HG02973 (cell line): ENCODE results near the gene PTPRE.
A peak's percentile ranks its signal among the peaks of the same experiment; 100 is the strongest.

Source experiments
- ATAC-seq: cut with Tn5 transposase; IDR thresholded peaks from one replicate; pipeline ENCODE4 v1.9.1; 2021; ENCODE audit warnings: moderate library complexity; ENCODE audit not compliant: unreplicated experiment

PTPRE gene

GRCh38 chr10:128055061-128055868 lies 148.4 kb downstream of the PTPRE start:
- ATAC-seq = no peak

DNA sequence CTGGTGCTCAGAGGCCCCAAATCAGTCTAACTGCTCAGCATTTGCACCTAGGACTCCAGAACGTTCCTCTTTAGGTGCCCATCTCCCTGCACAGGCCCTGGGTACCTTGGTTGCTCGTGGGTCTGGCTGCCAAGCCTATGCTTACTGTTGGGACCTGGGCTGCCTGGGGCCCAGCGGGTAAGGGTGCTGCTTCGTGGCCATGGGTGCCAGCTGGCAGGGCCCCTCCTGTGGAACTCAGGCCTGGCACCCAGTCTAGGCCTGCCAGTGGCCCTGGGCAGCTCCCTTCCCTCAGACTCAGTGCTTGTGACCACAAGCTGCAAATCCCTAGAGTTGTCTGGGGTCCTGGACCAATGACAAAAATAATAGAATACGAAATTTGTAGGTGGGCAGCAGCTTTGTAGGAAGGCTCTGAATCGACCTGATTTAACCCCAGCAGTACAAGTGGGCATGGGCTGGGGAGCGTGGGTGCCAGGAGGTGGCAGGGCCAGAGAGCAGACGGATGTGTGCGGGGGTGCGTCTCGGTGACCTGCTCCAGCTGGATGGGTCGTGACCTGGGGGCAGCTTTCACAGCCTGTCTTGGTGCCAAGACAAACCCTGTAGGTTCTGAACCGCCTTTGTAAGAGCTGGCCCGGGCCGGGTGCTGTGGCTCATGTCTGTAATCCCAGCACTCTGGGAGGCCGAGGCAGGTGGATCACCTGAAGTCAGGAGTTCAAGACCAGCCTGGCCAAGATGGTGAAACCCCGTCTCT lies 149.6 kb downstream of the PTPRE start:
- no peak for ATAC-seq

- no peak for ATAC-seq
Measured at GRCh38 chr10:128058106-128058749, 151.3 kb downstream of the PTPRE start.

- no peak for ATAC-seq
Measured at GRCh38 chr10:128058750-128059134, 151.8 kb downstream of the PTPRE start.

GRCh38 chr10:128059266-128059981 lies 152.5 kb downstream of the PTPRE start:
- ATAC-seq = no peak

DNA sequence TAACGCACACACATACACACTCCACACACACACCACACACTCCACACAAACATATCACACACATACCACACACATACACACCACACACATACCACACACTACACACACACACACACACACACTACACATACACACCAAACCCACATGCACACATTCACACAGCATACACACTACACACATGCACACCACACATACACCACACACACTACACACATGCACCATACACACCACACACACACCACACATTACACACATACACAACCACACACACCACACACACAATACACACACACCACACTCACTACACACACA lies 153.0 kb downstream of the PTPRE start:
- ATAC-seq = no peak

DNA sequence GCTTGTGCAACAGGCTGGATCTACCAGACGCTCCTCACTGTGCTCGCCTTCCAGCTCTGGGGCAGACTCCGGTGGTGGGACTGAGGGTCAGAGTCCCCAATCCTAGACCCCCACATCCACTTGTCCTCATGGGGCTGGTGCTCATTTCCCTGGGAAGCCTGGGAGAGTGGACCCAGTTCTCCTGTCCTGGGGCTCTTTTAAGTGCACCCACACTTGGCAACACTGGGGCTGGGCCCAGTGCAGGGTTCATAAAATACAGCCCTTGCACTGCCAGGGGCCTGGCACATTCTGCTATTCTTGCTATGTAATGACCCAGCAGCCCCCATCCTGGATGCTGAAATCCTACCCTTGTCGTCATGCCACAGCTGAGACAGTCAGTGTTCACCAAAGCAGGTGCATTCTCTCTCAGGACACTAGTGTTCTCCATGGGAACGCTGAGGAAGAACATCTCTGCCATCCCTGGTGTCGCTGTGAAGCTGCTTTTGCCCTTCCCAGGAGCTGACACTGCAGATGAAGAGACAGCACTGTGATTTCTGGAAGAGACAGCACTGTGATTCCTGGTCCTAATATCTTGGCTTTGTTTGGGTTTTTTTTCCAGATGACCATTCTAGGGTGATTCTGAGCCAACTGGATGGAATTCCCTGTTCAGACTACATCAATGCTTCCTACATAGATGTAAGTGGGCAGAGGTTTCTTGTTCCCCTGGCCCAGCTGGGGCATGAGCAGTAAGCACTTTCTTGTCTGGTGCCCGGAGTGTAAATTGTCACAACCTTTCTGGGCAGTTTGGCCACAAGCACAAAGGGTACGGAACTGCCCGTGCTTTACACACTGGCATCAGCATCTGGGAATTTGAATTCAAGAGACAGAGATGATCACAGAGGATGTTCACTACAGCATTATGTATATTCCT lies 153.7 kb downstream of the PTPRE start:
- no peak for ATAC-seq

- ATAC-seq = no peak
Measured at GRCh38 chr10:128061306-128062300, 154.7 kb downstream of the PTPRE start.

DNA sequence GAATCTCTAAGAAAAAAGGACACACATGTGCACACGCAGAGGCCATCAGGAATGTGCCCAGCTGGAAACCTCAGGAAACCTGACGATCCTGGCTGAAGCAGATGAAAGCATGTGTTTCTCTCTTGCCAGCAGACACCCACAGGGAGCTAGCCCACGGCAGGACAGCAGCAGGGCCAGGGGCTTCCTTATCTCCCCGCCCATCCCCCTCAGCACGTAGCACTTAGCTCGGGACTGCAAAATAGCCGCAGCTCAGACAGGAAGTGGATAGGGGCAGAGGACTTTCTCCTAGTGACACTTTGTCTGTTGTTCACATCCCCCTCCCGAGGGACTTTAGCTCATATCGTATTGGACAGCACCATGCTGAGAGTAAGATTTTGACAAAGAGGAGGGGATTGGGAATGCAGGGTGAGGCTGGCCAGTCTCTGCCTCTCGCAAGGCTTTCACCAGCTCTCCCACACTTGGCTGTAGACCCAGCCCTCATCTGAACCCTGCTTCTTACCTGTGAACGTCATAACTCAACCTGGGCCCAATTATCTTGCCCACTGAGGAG lies 155.5 kb downstream of the PTPRE start:
- peak; percentile 0 for ATAC-seq

- peak; percentile 46 for ATAC-seq
Measured at GRCh38 chr10:128062881-128063563, 156.1 kb downstream of the PTPRE start.

DNA sequence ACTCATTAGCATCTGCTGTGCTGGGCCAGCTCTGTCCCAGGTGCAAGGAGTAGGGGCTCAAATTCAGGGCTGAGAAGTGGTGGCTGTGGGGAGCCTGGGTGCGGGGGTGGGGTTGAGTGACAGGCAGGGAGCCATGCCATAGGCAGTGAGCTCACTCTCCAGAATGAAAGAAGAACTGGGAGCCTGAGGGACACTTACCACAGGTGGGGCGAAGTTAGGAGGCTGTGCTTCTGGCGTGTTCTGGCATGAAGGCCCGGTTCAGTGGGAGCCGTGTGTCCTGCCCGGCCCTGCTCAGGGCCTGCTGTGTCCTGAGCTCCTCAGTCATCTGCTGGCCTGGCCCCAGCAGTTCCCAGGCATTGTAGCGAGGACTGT lies 156.8 kb downstream of the PTPRE start:
- ATAC-seq = peak; percentile 15

DNA sequence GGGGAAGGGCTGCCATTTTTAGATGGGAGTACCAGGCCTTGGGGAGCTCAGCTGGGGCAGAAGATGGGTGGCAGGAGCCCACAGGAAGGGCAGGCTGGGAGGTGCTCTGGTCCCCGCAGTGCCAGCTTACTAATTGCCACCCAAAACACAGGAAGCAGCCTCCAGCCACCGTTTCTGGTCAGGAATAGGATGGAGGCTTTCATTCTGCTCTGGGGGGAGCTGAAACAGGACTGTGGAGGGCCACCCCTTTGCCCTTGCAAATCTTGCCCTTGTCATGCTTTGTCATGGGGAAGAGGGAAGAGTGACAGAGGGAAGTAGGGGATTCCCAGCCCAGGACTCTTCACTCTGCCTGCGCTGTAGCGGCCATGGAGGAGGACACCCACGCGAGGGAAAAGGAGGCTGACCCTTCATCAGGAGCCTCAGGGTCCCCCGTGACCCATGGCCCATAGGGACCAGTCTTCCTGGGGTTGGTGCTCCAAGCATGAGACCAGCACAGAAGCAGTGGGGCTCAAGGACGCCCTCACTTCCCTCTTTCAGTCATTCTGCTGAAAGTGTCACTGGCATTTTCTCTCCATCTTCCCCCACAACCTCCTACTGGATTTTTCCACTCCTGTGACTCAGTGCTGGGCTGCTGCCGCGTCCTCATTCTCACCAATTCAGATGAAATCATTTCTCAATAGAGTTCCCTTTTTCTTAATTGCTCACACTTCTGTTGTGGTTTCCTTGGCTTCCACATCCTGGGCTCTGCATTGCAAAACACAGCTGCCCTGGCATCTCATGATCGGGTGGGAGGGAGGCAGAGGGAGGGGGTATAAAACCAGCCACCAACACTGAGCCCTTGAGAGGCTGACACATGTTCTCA lies 157.4 kb downstream of the PTPRE start:
- ATAC-seq = peak; percentile 45

- ATAC-seq = peak; percentile 36
Measured at GRCh38 chr10:128064970-128065580, 158.2 kb downstream of the PTPRE start.

- ATAC-seq = no peak
Measured at GRCh38 chr10:128065881-128066534, 159.1 kb downstream of the PTPRE start.

DNA sequence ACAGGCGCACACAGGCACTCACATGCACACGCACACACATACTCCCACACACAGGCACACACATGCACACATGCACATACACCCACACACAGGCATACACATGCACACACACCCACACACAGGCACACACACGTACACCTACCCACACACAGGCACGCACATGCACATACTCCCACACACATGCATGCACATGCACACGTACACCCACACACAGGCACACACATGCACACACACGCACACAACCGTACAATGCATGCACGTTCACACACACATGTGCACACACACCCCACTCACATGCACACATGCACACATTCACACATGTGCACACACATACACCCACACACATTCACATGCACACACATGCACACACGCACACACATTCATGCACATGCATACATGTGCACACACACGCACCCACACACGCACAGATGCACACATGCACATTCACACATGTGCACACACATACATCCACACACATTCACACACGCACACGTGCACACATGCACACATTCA lies 160.0 kb downstream of the PTPRE start:
- ATAC-seq = no peak
